Body of pancreas (tissue), 4 donors: Measurements from ENCODE around the gene KCTD10. TPM values are rescaled to one million over a fixed set of nuclear protein-coding genes. Genes with fewer than 3 reads are reported as not detected.
"Not testable (repeated sequence)": the region's sequence is repeated elsewhere in the genome, so short reads cannot be mapped to it uniquely, and the experiment has no call there.

Experiments used
- ATAC-seq: fragments of 150-250 bp; one replicate; pipeline ENCODE4 v1.9.1; 2016
- DNase-seq, 4 donors: peaks; one replicate each; pipeline ENCODE4 v3.0.0-alpha.2; 2019
- H3K27ac ChIP-seq, 4 donors: fragments of 200-600 bp; sonication (generic); 1 replicate in 3 of 4; 2 replicates in 1 of 4; pipeline versions ENCODE4 v1.5.1 to v1.6.1; 2016 to 2019; ENCODE audit warnings: mild to moderate bottlenecking in 1 of 4, mixed read lengths in 1 of 4, moderate library complexity in 1 of 4
- H3K27me3 ChIP-seq, 2 donors: fragments of 200-600 bp; sonication (generic); one replicate each; pipeline ENCODE4 v1.6.0; 2016; ENCODE audit warnings: mild to moderate bottlenecking in 1 of 2
- H3K36me3 ChIP-seq, 2 donors: fragments of 200-600 bp; sonication (generic); replicated peaks in 1 of 2; 2 replicates each; pipeline ENCODE4 v1.5.1; 2016; ENCODE audit warnings: low read depth in 2 of 2; ENCODE audit not compliant: insufficient read depth in 1 of 2
- H3K4me1 ChIP-seq: fragments of 200-600 bp; sonication (generic); one replicate; pipeline ENCODE4 v1.6.0; 2016
- H3K4me3 ChIP-seq, 2 donors: fragments of 200-600 bp; sonication (generic); 1 replicate in 1 of 2; 2 replicates in 1 of 2; pipeline ENCODE4 v1.5.1; 2016 to 2019
- H3K9me3 ChIP-seq, 3 donors: fragments of 200-600 bp; sonication (generic); 1 replicate in 2 of 3; 2 replicates in 1 of 3; pipeline ENCODE4 v1.5.1; 2016
- POLR2A ChIP-seq, 3 donors: fragments of 450-650 bp; IDR thresholded peaks; one replicate each; pipeline ENCODE4 v1.6.1; 2016; ENCODE audit warnings: antibody characterized with exemption in 3 of 3, mild to moderate bottlenecking in 2 of 3
- WGBS, 2 donors: methylation state at CpG; one replicate each; pipeline ENCODE4 v1.1.5; 2017; 5-methylcytosine and 5-hydroxymethylcytosine counted together
- intact Hi-C: fragments of 100-400 bp; cut with DNase I; formaldehyde crosslinking; loops from one replicate; pipeline ENCODE4 v1.15.1; 2023
- total RNA-seq, 2 donors: library from RNA; depleted of rRNA; stranded (reverse); fragments of >200 nt; gene quantifications; one replicate each; pipeline ENCODE4 v1.1.0, GENCODE V29; 2016
- TF ChIP-seq, protein P1 (sequence below), 7 experiments: fragments of 450-650 bp in 4 of 7; fragments of 200-600 bp in 3 of 7; sonication (generic) in 3 of 7; IDR thresholded peaks; one replicate each; pipeline ENCODE4 v1.5.1; 2016 to 2019; ENCODE audit warnings: antibody characterized with exemption in 7 of 7

The KCTD10 gene
- total RNA-seq, 2 donors from 2014 or later: 18.2 to 28.3 TPM

DNA sequence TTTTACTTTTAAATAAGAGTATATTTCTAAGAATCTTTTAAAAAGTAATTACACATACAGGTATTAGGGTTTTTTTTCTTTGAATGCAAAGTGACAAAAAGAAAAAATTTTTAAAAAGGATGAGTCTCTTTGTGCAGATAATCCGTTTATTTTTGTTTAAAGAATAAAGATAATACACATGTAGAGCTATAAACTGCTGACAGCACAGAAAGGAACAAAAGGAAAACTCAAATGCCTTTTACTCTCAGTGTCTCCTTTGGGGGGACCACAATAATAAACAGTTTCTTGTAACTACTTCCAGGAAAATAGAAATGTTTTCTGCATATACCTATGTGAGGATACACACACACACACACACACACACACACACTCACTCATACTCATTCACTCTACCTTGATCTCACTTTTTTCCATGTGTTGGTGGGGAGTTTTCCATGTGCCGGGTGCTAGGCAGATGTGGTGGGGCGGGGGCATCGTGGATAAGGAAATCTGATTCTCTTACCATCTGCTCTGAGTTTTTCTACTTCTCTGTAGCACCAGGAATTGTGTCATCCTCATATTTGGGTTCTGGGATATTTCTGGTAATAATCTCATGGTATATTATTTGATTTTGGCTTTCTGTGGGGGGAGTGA is 58.1 kb downstream of the KCTD10 start:
- DNase-seq (no peak), ATAC-seq (no peak)
- H3K4me3 ChIP-seq: no peak overlapping the region
- no peaks in the 10 kb centered on the region for H3K36me3 ChIP-seq
- H3K27me3 ChIP-seq: no peaks in the 10 kb centered on the region
- intact Hi-C loops: no loop called here
- H3K4me1 ChIP-seq: no peaks in the 10 kb centered on the region
- H3K27ac ChIP-seq: no peak overlapping the region
- no peaks in the 10 kb centered on the region for H3K9me3 ChIP-seq
- 47 to 56% methylated on average over 4 of the region's 4 CpGs for WGBS, 2 donors
- TF ChIP-seq, protein P1, sequence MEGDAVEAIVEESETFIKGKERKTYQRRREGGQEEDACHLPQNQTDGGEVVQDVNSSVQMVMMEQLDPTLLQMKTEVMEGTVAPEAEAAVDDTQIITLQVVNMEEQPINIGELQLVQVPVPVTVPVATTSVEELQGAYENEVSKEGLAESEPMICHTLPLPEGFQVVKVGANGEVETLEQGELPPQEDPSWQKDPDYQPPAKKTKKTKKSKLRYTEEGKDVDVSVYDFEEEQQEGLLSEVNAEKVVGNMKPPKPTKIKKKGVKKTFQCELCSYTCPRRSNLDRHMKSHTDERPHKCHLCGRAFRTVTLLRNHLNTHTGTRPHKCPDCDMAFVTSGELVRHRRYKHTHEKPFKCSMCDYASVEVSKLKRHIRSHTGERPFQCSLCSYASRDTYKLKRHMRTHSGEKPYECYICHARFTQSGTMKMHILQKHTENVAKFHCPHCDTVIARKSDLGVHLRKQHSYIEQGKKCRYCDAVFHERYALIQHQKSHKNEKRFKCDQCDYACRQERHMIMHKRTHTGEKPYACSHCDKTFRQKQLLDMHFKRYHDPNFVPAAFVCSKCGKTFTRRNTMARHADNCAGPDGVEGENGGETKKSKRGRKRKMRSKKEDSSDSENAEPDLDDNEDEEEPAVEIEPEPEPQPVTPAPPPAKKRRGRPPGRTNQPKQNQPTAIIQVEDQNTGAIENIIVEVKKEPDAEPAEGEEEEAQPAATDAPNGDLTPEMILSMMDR (IDR thresholded peaks at IDR 0.05): no peak
- TF ChIP-seq POLR2A (IDR thresholded peaks at IDR 0.05): no peak

DNA sequence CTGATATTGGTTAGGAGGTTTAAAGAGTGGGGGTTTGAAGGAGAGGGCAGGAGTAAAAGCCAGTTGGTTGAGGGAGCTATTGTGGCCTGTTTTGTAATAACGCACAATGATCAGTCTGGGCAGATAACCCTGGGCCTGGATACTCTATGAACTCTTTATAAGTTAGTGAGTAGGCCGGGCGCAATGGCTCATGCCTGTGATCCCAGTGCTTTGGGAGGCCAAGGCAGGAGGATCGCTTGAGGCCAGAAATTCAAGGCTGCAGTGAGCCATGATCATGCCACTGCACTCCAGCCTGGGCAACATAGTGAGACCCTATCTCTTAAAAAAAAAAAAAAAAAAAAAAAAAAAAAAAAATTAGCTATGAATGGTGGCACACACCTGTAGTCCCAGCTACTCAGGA is 71.0 kb downstream of the KCTD10 start:
- H3K27me3 ChIP-seq, H3K27ac ChIP-seq, H3K4me1 ChIP-seq, intact Hi-C loops, H3K4me3 ChIP-seq, ATAC-seq, DNase-seq, H3K9me3 ChIP-seq, H3K36me3 ChIP-seq: not testable (repeated sequence)
- WGBS, 2 donors: 86 to 90% methylated on average over 3 to 4 of the region's 4 CpGs

GRCh38 chr12:109404841-109405240 is 72.3 kb downstream of the KCTD10 start:
- H3K4me1 ChIP-seq, ATAC-seq, intact Hi-C loops, H3K27me3 ChIP-seq, H3K27ac ChIP-seq, H3K9me3 ChIP-seq, DNase-seq, H3K36me3 ChIP-seq, H3K4me3 ChIP-seq: not testable (repeated sequence)
- 92 to 94% methylated on average over 2 of the region's 2 CpGs for WGBS, 2 donors

Other genes starting within 250 kb of the KCTD10 start
- gene FOXN4, start 168.0 kb downstream of the KCTD10 start, total RNA-seq: not detected
- gene MYO1H, start 129.4 kb downstream of the KCTD10 start, total RNA-seq: not detected
- 10 to 100 TPM; 18.9 to 33.9 TPM for gene UBE3B, start 334 bp upstream of the KCTD10 start, total RNA-seq
- gene MMAB, start 96.2 kb upstream of the KCTD10 start, total RNA-seq: 10 to 100 TPM; 12.5 to 29.7 TPM
- 10 to 100 TPM in 1 of 2 donors, 1 to 10 TPM in 1; 8.6 to 12.2 TPM for gene MVK, start 96.5 kb upstream of the KCTD10 start, total RNA-seq
- 10 to 100 TPM in 1 of 2 donors, 1 to 10 TPM in 1; 8.0 to 16.2 TPM for gene FAM222A, start 236.5 kb upstream of the KCTD10 start, total RNA-seq